ENCODE measurements around the gene GDPD2. TPM values are rescaled to one million over a fixed set of nuclear protein-coding genes. Genes with fewer than 3 reads are reported as not detected.

Gene GDPD2
- polyA plus RNA-seq, 2 of the 4 experiments (the other 2 are of a cell fraction), result 0.04 to 0.12 TPM

DNA sequence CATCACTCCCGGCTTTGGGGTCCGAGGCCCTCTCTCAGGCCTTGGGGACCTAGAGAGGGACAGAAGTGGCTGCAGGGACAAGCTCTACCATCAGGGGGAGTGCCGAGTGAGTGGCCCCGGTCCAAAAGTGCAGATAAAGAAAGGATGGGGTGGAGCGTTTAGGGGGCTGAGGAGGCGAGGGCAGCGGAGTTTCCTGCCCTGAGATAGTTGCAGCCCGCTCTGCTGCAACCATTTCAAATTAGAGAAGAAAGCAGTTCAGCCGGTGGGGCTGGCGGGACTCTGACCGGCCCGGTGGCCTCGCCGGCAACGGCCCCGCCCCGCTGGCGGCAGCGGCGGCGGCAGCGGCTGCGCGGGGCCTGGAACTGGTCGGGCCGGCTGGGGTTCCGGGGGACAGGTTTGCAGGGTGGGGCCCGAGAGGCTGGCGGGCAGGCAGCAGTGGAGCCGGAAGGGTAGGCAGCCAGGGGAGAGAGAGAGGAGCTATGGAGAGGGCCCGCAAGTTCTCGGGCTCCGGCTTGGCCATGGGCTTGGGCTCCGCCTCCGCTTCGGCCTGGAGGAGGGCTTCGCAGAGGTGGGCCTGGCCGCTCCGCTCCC is 29.1 kb downstream of the GDPD2 start:
- FAIRE-seq (peak; percentile 67), ATAC-seq (peak; percentile 71 to 76), DNase-seq (ENCODE audit: low read depth in 1 of 2, low spot score in 1 of 2) (peak; percentile 37 to 58)
- 0 out of 3 replicates have a peak, but pooled peaks cover 3% of the 10 kb centered on the region for H3K4me1 ChIP-seq
- H3K9me3 ChIP-seq, result no peaks in the 10 kb centered on the region
- CTCF ChIA-PET, result interaction anchor here (0.8 to 4.7 kb wide), 18 partner anchors 8 to 224 kb away, joined by 3 to 31 read pairs (median 4); partner anchors contain the start of gene DLG3
- WGBS (ENCODE audit: missing lambda C conversion rate), result 10% methylated on average over 13 of the region's 39 CpGs
- peak overlapping the region; percentile 78 for H3K4me2 ChIP-seq
- peak overlapping the region; percentile 52 for H3K4me3 ChIP-seq
- POLR2A ChIA-PET, result interaction anchor here (1.0 kb wide), 2 partner anchors 19 to 102 kb away, joined by 4 read pairs; no protein-coding TSS in a partner anchor
- TF ChIP-seq RAD21 (conservative IDR thresholded peaks at IDR 0.05 in 1 of 2, IDR thresholded peaks at IDR 0.05 in 1 of 2) (peak; percentile 40 to 55), SMC3 (IDR thresholded peaks at IDR 0.05) (peak; percentile 65)
- TF ChIP-seq, protein P1, sequence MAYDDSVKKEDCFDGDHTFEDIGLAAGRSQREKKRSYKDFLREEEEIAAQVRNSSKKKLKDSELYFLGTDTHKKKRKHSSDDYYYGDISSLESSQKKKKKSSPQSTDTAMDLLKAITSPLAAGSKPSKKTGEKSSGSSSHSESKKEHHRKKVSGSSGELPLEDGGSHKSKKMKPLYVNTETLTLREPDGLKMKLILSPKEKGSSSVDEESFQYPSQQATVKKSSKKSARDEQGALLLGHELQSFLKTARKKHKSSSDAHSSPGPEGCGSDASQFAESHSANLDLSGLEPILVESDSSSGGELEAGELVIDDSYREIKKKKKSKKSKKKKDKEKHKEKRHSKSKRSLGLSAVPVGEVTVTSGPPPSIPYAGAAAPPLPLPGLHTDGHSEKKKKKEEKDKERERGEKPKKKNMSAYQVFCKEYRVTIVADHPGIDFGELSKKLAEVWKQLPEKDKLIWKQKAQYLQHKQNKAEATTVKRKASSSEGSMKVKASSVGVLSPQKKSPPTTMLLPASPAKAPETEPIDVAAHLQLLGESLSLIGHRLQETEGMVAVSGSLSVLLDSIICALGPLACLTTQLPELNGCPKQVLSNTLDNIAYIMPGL (CRISPR knock-in tag; IDR thresholded peaks at IDR 0.05; ENCODE audit: borderline replicate concordance), result no peak
- TF ChIP-seq, protein P2, sequence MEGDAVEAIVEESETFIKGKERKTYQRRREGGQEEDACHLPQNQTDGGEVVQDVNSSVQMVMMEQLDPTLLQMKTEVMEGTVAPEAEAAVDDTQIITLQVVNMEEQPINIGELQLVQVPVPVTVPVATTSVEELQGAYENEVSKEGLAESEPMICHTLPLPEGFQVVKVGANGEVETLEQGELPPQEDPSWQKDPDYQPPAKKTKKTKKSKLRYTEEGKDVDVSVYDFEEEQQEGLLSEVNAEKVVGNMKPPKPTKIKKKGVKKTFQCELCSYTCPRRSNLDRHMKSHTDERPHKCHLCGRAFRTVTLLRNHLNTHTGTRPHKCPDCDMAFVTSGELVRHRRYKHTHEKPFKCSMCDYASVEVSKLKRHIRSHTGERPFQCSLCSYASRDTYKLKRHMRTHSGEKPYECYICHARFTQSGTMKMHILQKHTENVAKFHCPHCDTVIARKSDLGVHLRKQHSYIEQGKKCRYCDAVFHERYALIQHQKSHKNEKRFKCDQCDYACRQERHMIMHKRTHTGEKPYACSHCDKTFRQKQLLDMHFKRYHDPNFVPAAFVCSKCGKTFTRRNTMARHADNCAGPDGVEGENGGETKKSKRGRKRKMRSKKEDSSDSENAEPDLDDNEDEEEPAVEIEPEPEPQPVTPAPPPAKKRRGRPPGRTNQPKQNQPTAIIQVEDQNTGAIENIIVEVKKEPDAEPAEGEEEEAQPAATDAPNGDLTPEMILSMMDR (IDR thresholded peaks at IDR 0.05), result peak; percentile 54
- H3K27ac ChIP-seq, result peak overlapping the region; percentile 72 to 92

DNA sequence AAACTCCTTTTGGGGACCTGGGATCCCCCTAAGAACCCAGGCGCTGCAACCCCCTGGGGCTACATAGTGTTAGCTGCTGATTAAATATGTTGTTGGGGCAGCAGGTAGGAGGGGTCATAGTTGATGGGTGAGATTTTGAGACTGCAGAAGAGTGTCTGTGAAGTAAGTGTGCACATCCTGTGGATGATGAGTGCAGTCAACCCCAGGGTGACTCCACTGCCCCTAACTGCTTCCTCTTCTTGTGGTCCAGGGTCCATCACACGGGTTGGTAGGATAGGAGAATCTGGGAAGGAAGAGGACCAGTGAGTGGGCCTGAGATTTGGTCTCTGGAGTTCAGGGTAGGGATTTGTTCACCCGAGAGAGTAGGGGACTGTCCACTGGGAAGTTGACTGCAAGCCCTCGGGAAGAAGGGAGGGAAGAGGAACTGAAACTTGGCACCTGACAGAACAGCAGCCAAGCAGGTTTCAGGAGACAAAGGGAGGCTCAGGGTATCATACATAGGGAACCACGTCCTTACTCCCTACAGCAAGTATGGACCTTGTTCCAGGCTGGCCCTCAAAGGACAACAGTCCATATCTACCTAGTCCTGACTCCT is 30.0 kb downstream of the GDPD2 start:
- no peak for TF ChIP-seq HEYL (CRISPR knock-in tag; IDR thresholded peaks at IDR 0.05)
- TF ChIP-seq CHD4 (IDR thresholded peaks at IDR 0.05; ENCODE audit: borderline replicate concordance), result no peak
- no peak for TF ChIP-seq NPAS2 (CRISPR knock-in tag; IDR thresholded peaks at IDR 0.05; ENCODE audit: borderline replicate concordance)
- TF ChIP-seq MAZ (IDR thresholded peaks at IDR 0.05; ENCODE audit: borderline replicate concordance, low read depth, low read length), result no peak
- no peak for TF ChIP-seq MYC (IDR thresholded peaks at IDR 0.05; ENCODE audit: borderline replicate concordance, low read length)
- TF ChIP-seq EP300 (IDR thresholded peaks at IDR 0.05), result no peak
- no peak for TF ChIP-seq RNF2 (IDR thresholded peaks at IDR 0.05; ENCODE audit: borderline replicate concordance, low read depth)
- TF ChIP-seq, protein P3, sequence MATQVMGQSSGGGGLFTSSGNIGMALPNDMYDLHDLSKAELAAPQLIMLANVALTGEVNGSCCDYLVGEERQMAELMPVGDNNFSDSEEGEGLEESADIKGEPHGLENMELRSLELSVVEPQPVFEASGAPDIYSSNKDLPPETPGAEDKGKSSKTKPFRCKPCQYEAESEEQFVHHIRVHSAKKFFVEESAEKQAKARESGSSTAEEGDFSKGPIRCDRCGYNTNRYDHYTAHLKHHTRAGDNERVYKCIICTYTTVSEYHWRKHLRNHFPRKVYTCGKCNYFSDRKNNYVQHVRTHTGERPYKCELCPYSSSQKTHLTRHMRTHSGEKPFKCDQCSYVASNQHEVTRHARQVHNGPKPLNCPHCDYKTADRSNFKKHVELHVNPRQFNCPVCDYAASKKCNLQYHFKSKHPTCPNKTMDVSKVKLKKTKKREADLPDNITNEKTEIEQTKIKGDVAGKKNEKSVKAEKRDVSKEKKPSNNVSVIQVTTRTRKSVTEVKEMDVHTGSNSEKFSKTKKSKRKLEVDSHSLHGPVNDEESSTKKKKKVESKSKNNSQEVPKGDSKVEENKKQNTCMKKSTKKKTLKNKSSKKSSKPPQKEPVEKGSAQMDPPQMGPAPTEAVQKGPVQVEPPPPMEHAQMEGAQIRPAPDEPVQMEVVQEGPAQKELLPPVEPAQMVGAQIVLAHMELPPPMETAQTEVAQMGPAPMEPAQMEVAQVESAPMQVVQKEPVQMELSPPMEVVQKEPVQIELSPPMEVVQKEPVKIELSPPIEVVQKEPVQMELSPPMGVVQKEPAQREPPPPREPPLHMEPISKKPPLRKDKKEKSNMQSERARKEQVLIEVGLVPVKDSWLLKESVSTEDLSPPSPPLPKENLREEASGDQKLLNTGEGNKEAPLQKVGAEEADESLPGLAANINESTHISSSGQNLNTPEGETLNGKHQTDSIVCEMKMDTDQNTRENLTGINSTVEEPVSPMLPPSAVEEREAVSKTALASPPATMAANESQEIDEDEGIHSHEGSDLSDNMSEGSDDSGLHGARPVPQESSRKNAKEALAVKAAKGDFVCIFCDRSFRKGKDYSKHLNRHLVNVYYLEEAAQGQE (IDR thresholded peaks at IDR 0.05), result no peak
- no peak for TF ChIP-seq SREBF2 (IDR thresholded peaks at IDR 0.05)
- TF ChIP-seq TP53 (CRISPR knock-in tag; IDR thresholded peaks at IDR 0.05), result no peak
- no peak for TF ChIP-seq CEBPB (IDR thresholded peaks at IDR 0.05)
- H3K4me1 ChIP-seq, result 0 out of 3 replicates have a peak, but pooled peaks cover 3% of the 10 kb centered on the region
- ChIA-PET POLR2A (no interaction called here), CTCF (interaction anchor here (0.7 to 4.7 kb wide), 12 partner anchors 7 to 211 kb away, joined by 3 to 31 read pairs (median 6); partner anchors contain the start of gene DLG3)
- peak overlapping the region; percentile 72 to 92; a peak in 4 of 6 replicates for H3K27ac ChIP-seq
- no peak for DNase-seq (ENCODE audit: low read depth in 1 of 2, low spot score in 1 of 2)
- H3K4me2 ChIP-seq, result peak overlapping the region; percentile 78
- ATAC-seq, result no peak
- FAIRE-seq, result peak; percentile 13
- H3K9me3 ChIP-seq, result no peaks in the 10 kb centered on the region
- WGBS (ENCODE audit: missing lambda C conversion rate), result 74% methylated on average over 5 of the region's 5 CpGs
- H3K4me3 ChIP-seq, result peak overlapping the region; percentile 52

Measured in A549 (cell line).